HG03432 (cell line): ENCODE results near the gene ZNF408.

Source experiments
- ATAC-seq: cut with Tn5 transposase; IDR thresholded peaks from one replicate; pipeline ENCODE4 v1.9.1; 2021; ENCODE audit warnings: mild to moderate bottlenecking, moderate library complexity; ENCODE audit not compliant: unreplicated experiment

ZNF408 gene

DNA sequence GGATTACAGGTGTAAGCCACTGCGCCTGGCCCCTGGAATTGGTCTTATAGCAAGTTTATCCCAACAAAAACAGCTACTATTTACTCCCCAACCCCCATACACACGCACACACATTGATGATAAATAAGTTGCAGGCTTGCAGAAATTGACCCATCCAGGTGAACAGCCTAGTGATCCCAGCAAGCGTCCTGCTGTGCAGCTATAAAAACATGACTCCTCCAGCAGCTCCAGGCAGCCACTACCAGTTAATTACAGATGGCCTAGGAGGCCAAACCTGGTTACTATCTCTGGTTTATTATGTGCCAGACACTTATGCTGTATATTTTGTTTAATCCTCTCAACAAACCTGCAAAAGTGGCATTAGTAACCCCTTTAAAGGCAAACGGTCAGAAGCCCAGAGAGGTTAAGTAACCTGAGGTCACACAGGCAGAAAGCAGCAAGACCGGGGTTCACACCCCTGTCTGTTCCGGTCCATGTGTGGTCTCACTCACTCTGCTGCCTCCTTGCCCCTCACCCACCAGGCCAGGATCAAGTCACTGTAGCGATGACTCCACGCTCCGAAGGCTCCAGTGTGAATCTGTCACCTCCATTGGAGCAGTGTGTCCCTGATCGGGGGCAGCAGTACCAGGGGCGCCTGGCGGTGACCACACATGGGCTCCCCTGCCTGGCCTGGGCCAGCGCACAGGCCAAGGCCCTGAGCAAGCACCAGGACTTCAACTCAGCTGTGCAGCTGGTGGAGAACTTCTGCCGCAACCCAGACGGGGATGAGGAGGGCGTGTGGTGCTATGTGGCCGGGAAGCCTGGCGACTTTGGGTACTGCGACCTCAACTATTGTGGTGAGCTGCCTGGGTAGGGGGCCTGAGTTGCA, 24.7 kb downstream of the ZNF408 start:
- ATAC-seq = no peak

DNA sequence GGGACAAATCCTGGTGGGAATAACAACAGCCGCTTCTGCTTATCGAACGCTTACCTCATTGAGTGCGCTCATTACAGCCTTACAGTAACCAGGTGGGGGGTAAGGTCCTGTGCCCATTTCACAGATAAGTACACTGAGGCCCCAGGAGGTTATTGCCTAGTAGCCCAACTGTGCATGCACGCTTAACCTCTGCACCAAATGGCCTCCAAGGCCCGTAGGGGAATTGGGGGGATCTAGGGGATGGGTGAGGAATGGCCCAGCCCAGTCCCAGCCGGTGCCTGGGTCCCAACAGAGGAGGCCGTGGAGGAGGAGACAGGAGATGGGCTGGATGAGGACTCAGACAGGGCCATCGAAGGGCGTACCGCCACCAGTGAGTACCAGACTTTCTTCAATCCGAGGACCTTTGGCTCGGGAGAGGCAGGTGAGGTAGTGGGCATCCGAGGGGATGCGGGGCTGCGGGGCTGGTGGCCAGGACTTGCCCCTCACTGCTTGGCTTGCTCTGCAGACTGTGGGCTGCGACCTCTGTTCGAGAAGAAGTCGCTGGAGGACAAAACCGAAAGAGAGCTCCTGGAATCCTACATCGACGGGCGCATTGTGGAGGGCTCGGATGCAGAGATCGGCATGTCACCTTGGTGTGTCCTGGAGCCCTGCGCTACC, 25.5 kb downstream of the ZNF408 start:
- ATAC-seq = no peak

DNA sequence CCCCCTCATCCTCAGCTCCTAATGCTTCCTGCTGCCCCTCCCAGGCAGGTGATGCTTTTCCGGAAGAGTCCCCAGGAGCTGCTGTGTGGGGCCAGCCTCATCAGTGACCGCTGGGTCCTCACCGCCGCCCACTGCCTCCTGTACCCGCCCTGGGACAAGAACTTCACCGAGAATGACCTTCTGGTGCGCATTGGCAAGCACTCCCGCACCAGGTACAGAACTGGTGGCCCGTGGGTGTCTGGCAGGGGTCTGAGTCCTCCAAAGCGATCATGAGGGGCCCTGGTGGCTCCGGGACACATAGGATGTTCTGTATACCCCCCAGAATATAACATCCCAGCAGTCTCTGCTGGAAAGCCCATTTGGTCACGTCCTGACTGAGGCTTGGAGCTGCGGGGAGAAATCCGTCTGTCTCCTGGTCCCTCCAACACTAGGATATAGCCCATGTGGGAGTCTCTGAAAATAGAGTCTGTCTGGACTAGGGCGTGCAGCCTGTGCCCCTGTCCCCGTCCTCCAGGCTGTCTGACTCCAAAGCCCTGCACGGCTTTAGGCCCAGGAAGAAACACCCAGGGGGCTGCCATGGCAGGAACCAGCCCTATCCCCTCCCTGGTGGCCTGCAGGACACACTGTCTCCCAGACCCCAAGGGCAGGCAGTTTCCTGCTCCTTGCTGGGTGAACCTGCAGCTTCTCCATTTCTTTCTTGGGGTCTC, 27.3 kb downstream of the ZNF408 start:
- no peak for ATAC-seq

DNA sequence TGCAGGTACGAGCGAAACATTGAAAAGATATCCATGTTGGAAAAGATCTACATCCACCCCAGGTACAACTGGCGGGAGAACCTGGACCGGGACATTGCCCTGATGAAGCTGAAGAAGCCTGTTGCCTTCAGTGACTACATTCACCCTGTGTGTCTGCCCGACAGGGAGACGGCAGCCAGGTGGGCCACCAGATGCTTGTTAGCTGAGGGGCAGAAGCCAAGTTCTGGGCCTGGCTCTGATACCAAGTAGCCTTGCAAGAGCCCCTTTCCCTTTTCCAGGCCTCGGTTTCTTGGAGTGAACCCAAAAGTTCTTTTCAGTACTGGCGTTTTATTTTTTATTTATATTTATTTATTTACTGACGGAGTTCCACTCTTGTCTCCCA, 27.8 kb downstream of the ZNF408 start:
- ATAC-seq = no peak

DNA sequence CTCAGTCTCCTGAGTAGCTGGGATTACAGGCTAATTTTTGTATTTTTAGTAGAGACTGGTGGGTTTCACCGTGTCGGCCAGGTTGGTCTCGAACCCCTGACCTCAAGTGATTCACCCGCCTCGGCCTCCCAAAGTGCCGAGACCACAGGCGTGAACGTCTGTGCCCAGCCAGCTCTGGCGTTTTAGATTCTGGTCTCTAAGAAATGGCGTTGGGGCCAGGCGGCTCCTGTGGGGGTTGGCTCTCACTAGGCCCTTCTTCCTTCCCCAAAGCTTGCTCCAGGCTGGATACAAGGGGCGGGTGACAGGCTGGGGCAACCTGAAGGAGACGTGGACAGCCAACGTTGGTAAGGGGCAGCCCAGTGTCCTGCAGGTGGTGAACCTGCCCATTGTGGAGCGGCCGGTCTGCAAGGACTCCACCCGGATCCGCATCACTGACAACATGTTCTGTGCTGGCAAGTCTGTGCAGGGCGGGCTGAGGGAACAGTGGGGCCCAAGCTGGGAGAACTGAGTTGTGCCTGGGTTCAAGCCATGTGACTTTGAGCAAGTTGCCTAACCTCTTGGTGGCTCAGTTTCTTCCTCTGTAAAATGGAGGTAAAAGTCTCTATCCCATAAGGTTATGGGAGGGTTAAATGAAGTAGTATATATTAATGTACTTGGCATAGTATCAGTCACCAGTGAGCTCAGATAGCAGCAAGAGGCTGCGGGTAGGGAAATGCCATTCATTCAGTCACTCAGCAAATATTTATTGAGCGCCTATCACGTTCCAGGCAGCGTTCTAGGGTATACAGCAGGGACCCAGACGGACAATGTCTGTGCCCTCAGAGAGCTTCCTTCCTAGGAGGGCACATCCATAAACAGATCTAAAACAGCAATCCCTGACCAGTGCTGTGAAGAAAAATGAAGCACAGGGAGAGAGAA, 28.5 kb downstream of the ZNF408 start:
- no peak for ATAC-seq

DNA sequence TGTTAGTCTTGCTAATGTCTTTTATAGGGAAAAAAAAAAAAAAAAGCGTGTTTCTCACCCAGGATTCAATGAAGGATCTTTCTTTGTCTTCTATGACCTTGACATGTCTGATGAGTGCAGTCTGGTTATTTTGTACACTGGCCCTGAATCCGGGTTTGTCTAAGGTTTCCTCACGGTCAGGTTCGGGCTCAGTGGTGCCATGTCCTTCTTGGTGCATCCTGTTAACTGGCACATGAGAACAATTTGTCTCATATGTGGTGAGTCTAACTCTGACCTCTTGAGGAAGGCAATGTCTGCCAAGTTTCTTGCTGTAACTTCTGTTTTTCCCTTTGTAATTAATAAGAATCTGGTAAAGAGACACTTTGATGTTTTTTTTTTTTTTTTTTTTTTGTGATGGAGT, 30.7 kb downstream of the ZNF408 start:
- no peak for ATAC-seq

DNA sequence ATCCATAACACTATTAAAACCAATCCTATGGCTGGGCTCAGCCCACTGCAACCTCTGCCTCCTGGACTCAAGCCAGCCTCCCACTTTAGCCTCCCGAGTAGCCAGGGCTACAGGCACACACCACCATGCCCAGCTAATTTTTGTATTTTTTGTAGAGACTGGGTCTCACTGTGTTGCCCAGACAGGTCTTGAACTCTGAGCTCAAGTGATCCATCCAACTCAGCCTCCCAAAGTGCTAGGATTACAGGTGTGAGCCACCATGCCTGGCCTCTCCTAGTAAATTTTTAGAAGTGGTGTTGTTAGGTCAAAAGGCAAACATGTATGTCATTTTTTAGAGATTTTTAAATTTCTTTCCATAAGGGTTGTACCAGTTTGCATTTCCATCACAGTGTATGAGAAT, 32.4 kb downstream of the ZNF408 start:
- no peak for ATAC-seq

DNA sequence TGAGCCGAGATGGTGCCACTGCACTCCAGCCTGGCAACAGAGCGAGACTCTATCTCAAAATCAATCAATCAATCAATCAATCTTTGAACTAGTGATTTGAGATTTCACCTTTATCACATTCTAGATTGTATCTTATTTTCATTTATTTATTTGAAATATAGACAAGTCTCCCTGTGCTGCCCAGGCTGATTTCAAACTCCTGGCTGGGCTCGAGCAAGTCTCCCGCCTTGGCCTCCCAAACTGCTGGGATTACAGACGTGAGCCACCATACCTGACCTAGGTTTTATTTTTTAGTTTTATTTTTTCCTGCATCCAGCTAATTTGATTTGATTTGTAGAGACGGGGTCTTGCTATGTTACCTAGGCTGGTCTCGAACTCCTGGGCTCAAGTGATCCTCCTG, 35.3 kb downstream of the ZNF408 start:
- ATAC-seq = no peak

DNA sequence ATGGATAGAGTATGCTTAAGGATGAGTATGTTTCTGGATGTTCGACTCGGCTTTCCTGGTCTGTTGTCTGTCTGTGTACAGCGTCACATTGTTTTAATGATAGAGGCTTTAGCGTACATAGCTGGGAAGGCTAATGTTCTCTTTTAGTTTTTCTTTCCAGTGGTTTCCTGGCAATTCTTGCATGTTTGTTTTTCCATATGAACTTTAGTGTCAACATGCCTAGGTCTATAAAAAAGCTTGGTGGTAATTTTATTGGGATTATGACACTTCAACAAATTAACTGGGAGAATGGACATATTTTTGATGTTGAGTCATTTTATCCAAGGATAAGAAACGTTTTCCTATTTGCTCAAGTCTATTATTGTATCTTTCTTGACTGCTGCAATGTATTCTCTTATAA, 35.8 kb downstream of the ZNF408 start:
- no peak for ATAC-seq

DNA sequence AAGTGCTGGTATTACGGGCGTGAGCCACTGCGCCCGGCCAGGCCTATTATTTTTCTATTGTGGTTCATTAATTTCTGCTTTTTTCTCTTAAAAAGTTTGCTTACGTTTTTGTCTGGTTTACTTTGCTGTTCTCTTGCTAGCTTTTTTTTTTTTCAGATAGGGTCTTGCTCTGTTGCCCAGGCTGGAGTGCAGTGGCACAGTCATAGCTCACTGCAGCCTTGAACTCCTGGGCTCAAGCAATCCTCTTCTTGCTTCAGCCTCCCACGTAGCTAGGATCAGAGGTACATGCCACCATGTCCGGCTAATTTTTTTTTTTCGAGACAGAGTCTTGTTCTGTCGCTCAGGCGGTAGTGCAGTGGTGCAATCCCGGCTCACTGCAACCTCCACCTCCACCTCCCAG, 36.9 kb downstream of the ZNF408 start:
- ATAC-seq = no peak

DNA sequence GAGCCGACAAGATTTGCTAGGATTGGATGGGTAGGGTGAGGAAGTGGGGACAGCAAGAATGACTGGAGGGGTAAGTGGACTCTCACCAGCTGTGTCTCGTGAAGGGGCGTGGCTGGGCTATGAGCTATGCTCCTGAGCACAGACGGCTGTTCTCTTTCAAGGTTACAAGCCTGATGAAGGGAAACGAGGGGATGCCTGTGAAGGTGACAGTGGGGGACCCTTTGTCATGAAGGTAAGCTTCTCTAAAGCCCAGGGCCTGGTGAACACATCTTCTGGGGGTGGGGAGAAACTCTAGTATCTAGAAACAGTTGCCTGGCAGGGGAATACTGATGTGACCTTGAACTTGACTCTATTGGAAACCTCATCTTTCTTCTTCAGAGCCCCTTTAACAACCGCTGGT, 38.1 kb downstream of the ZNF408 start:
- ATAC-seq = no peak

DNA sequence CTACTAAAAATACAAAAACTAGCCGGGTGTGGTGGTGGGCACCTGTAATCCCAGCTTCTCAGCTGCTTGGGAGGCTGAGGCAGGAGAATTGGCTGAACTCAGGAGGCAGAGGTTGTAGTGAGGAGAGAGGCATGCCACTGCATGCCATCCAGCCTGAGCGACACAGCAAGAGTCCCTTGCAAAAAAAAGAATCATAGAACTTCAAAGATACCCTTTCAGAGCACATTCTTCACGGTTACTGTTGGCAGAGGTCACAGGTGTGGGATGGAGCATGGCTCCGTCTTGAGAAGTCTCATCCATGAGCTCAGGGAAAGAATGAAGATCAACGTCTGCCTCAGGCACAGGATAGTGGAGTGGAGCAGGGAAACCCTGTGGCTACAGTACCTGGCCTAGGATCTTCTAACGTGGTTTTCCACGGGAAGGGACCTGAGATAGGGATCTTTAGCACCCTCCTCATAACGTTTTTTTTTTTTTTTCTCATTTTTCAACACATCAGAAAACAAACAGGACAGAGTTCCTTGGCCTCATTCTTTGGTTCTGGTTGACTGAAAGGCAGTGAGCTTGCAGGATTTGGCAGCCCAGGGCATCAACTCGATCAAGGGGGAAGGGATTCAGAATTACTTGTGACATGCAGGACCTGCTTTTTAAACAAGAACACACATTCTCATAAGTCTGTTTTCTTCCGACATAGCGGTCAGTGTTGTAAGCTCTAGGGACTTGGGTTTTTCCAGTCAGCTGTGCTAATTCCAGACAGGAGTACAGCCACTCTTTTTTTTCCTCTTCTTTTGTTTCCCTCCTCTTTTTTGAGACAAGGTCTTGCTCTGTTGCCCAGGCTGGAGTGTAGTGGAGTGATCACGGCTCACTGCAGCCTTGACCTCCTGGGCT, 41.0 kb downstream of the ZNF408 start:
- no peak for ATAC-seq

DNA sequence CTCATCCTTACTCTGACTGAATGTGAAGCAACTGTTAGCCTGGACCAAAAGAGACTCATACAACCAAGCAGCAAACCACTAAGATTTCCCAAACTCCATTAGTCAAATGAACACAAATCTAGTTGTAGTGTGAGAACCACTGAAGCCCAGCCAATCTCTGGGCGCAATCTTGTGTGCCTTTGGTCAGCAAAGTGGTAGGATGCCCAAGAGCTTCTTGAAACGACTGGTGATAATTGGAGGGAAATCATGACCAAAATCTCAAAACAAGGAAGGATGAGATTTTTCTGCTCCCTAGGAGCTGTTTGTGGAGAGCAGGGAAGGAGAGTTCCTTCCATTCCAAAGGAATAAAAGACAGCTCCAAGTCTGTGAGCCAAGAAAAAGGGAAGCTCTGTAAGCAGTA, 42.2 kb downstream of the ZNF408 start:
- ATAC-seq = no peak

DNA sequence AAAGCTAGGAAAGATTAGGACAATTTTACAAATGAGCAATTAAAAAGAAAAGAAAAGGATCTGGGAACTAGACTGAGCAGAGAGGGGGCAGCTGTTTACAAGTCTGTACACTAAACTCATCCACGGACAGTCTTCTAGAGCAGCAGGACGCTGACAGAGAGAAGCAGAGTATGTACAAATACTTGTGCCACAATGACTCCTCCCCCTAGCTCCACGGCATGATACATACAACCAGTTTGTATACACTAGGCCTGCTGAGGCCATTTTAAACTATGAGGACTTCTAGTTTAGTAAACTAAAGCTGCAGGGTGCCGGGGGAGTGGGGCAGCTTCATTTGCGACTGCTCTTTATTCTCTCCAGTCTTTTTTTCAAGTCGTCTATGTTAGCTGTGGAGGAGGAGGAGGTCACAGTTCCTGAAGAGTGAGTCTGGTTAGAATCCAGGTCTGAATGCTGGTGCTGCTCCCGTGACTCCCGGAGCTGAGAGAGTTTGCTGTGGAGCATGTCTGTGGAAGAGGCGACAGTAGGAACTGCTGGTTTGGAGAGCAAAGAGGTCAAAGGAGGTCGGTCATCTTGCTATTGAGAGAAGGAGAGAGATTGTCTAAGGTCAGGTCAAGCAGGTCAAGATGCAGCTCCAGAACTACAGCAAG, 43.0 kb downstream of the ZNF408 start:
- no peak for ATAC-seq

DNA sequence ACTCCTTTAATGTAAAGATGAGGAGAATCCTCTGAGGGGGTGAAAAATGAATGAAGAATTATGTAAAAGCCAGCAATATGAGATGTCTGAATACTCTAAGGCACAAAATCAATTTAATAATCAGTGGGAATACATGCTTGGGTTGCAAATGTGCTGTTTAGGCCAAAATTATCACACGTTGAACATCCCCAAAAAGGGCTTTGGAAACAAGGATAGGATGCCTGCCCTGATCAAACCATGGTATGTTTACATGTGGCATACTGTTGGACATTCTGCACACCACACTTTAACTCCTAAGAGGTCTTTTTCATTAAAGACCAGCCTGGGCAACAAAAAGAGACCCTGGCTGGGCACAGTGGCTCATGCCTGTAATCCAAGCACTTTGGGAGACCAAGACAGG, 44.5 kb downstream of the ZNF408 start:
- no peak for ATAC-seq

DNA sequence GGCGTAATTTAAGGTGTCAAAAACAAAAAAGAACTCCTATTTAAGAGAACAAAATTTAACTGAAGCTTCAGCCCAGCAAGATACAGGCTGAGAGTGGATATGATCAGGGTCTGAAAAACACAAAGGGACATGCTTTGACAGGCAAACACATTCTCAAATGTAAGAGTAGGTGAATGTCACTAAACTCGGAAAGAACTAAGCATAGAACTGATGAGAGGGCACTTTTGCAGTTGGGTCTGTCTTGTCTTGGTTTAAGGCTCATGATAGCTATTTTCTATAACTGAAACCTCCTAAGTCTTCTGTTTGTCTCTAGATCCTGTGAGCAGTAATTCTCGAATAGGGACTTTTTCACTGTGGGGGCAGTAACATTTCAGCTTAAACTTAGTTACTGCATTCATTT, 45.2 kb downstream of the ZNF408 start:
- ATAC-seq = no peak

DNA sequence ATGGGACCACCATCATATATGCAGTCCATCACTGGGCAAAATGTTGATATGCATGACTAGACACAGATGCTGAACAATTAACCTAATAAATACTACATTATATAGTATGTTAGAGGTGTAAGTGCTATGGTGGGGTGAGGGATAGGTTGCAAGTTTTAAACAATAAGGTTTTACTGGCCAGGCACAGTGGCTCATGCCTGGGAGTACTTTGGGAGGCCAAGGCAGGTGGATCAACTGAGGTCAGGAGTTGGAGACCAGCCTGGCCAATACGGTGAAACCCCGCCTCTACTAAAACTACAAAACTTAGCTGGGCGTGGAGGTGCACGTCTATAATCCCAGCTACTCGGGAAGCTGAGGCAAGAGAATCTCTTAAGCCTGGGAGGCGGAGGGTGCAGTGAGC, 46.3 kb downstream of the ZNF408 start:
- ATAC-seq = no peak
